Nephron (organoid): ENCODE results near the gene COL20A1.
A peak's percentile ranks its signal among the peaks of the same experiment; 100 is the strongest.

Experiments used
- H3K27ac Mint-ChIP-seq, 3 experiments: 2 replicates each; pipeline ENCODE4 v1.8.0; 2020; ENCODE audit warnings: mixed read lengths in 3 of 3, mild to moderate bottlenecking in 2 of 3, moderate library complexity in 1 of 3
- H3K27me3 Mint-ChIP-seq: 2 replicates; pipeline ENCODE4 v1.8.0; 2021; ENCODE audit warnings: low read depth, mild to moderate bottlenecking, moderate library complexity, mixed read lengths
- H3K36me3 Mint-ChIP-seq: 2 replicates; pipeline ENCODE4 v1.8.0; 2020; ENCODE audit warnings: low read depth, mixed read lengths
- H3K4me1 Mint-ChIP-seq: 2 replicates; pipeline ENCODE4 v1.8.0; 2020; ENCODE audit warnings: mixed read lengths
- H3K4me3 Mint-ChIP-seq, 3 experiments: 2 replicates each; pipeline ENCODE4 v1.8.0; 2020; ENCODE audit warnings: mild to moderate bottlenecking in 3 of 3, mixed read lengths in 3 of 3, moderate library complexity in 2 of 3
- H3K9me3 Mint-ChIP-seq: 2 replicates; pipeline ENCODE4 v1.8.0; 2020; ENCODE audit warnings: mixed read lengths
- TF ChIP-seq, protein P1 (sequence below), 3 experiments: fragments of 200-600 bp; sonication (generic); IDR thresholded peaks; one replicate each; pipeline ENCODE4 v1.5.0; 2021; ENCODE audit warnings: antibody characterized with exemption in 3 of 3; ENCODE audit not compliant: unreplicated experiment in 3 of 3

The COL20A1 gene

DNA sequence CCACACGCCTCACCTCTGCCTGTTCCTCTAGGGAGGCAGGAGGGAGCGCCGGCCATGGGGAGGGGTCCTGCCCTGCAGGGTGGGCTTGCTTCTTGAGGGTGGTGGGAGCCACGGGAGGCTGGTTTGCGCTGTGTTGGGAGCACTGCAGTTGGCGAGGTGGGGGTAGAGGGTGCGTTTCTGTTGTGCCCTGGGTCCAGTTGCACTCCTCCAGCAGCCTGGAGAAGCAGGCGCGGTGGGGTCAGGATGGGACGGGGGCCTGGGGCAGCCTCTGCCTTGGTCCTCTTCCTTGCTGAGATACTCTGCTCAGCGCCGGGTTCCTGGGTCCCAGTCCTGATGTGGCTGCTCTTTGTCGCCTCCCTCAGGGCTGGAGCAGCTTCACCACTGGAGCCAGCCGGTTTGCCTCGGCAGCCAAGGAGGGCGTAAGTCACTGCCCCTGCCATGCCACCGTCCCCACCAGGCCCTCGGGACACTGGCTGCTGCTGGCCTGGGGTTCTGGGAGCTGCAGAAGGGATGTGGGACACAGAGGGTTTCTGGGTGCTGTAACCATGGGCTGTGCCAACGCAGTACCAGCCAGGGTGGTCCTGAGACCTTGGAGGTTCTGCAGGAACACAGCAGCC, 11.9 kb upstream of the COL20A1 start:
- no peaks in the 10 kb centered on the region for H3K27me3 Mint-ChIP-seq
- peaks cover 19% of the 10 kb centered on the region for H3K36me3 Mint-ChIP-seq
- H3K4me3 Mint-ChIP-seq, result no peak overlapping the region
- no peaks in the 10 kb centered on the region for H3K9me3 Mint-ChIP-seq
- peaks cover 5% of the 10 kb centered on the region for H3K4me1 Mint-ChIP-seq
- no peak overlapping the region for H3K27ac Mint-ChIP-seq
- TF ChIP-seq, protein P1, sequence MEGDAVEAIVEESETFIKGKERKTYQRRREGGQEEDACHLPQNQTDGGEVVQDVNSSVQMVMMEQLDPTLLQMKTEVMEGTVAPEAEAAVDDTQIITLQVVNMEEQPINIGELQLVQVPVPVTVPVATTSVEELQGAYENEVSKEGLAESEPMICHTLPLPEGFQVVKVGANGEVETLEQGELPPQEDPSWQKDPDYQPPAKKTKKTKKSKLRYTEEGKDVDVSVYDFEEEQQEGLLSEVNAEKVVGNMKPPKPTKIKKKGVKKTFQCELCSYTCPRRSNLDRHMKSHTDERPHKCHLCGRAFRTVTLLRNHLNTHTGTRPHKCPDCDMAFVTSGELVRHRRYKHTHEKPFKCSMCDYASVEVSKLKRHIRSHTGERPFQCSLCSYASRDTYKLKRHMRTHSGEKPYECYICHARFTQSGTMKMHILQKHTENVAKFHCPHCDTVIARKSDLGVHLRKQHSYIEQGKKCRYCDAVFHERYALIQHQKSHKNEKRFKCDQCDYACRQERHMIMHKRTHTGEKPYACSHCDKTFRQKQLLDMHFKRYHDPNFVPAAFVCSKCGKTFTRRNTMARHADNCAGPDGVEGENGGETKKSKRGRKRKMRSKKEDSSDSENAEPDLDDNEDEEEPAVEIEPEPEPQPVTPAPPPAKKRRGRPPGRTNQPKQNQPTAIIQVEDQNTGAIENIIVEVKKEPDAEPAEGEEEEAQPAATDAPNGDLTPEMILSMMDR (IDR thresholded peaks at IDR 0.05; ENCODE audit: unreplicated experiment in 3 of 3), result peak in 2 of 3 experiments; percentile 12 to 24

DNA sequence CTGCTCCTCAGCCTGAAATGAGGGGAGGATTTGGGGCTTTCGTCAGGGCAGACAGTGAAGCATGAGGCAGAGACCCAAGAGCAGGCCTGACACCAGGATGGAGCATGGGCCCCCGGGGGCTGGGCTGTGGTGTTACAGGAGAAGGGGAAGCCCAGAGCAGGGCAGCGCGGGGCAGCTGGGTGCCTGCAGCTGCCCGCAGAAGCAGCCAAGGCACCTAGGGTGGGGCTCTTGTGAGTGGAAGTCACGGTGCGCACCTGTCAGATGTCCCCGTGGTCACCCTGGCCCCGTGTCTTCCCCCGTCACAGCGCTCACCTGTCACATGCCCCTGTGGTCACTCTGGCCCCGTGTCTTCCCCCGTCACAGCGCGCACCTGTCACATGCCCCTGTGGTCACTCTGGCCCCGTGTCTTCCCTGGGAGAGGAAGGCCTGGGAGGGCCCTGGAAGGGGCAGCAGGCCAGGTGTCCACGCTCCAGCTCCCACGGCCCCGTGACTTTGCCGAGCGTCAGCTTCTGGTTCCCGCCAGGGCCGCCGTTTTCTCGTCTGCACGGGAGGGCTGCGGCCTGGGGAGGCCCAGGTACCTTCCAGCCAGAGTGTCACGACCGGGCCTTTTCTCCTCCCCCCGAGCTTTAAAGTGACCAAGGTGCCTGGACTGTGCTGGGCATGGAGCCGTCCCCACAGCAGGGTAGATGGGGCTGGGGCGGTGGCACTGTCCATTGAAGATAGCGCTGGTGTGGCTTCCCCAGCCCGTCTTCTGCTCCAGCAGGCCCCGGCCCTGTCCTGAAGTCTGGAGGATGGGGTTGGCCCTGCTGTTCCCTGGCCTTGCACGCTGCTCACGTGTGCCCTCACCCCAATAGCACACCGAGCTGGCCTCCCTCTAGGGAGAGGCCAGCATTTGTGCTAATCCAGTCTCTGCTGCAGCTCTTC, 11.0 kb upstream of the COL20A1 start:
- Mint-ChIP-seq H3K27ac (no peak overlapping the region), H3K4me1 (peaks cover 5% of the 10 kb centered on the region), H3K9me3 (no peaks in the 10 kb centered on the region), H3K4me3 (no peak overlapping the region), H3K36me3 (peaks cover 19% of the 10 kb centered on the region), H3K27me3 (no peaks in the 10 kb centered on the region)
- TF ChIP-seq, protein P1 (IDR thresholded peaks at IDR 0.05; ENCODE audit: unreplicated experiment in 3 of 3), result no peak

DNA sequence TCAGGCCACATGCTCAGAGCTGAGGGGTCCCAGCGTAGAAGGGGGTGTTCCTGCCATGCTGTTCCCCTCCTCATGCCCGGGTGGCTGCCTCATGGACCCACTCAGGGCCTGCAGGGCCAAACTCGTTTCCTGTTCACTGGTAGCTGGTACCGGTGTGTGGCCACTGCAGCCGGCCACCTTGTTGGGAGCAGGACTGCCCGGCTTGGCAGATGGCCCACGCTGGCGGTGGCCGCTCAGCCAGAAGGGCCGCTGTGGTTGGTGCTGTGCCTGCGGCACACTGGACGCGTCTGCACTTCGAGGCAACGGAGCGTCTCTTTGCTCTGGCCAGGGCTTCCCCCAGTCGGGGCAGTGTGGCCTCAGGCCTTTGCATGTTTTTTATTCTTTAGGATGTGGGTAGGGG, 10.0 kb upstream of the COL20A1 start:
- TF ChIP-seq, protein P1 (IDR thresholded peaks at IDR 0.05; ENCODE audit: unreplicated experiment in 3 of 3), result no peak

DNA sequence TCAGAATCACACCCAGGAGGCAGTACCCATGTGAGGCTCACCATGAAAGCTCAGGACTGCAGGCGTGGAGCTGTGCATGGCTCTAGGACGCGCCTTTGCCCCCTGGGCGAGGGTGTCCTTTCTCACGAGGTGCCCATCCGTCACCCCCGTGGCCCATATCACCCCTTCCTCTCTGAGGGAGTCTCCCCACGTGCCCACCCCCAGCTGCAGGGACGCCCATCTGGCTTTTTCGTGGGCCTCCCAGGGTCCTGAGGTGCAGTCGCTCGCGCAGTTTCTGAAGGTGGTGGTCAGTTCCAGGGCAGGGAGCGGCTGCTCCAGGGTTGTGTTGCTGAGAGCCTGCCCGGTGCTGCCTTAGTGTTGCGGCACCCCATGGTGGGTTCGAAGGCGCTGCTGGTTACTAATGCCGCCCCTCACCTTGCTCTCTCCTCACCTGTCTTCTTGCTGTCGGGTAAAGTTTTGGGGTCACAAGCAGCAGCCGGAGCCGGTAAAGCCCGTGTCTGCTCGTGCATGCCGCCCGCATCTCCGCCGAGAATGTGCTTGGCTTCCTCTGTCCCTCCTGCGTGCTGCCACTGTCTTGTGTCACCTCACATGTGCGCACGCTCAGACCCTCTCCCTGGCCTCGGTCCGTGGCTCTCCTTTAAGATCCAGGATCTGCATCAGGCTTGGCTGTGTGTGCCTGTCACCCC, 9.4 kb upstream of the COL20A1 start:
- Mint-ChIP-seq H3K27me3 (no peaks in the 10 kb centered on the region), H3K27ac (no peak overlapping the region), H3K36me3 (peaks cover 19% of the 10 kb centered on the region), H3K4me3 (no peak overlapping the region), H3K9me3 (no peaks in the 10 kb centered on the region), H3K4me1 (peaks cover 5% of the 10 kb centered on the region)
- TF ChIP-seq, protein P1 (IDR thresholded peaks at IDR 0.05; ENCODE audit: unreplicated experiment in 3 of 3), result no peak

More for the DNA sequence above, 10.0 kb upstream of the COL20A1 start:
- no peak overlapping the region for H3K4me3 Mint-ChIP-seq
- H3K27me3 Mint-ChIP-seq, result no peaks in the 10 kb centered on the region
- H3K9me3 Mint-ChIP-seq, result no peaks in the 10 kb centered on the region
- peaks cover 16% of the 10 kb centered on the region for H3K36me3 Mint-ChIP-seq
- H3K4me1 Mint-ChIP-seq, result peaks cover 5% of the 10 kb centered on the region
- no peak overlapping the region for H3K27ac Mint-ChIP-seq

DNA sequence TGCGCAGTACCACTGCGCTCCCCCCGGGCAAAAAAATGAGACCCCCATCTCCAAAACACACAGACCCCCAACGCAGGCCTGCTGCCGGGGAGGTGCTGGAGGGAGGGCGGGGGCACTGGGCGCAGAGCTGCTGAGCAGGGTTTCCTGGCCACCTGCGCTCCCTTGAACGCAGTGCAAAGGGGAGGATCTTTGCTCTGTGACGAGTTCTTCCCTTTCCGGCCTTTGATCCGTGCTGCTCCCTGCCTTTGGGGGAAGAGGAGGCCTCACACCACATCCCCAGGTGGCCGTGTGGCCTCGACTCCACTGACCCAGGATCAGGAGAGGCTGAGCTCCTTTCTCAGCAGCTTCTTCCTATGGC, 8.9 kb upstream of the COL20A1 start:
- H3K4me1 Mint-ChIP-seq, result peaks cover 5% of the 10 kb centered on the region
- H3K27me3 Mint-ChIP-seq, result no peaks in the 10 kb centered on the region
- peaks cover 19% of the 10 kb centered on the region for H3K36me3 Mint-ChIP-seq
- TF ChIP-seq, protein P1 (IDR thresholded peaks at IDR 0.05; ENCODE audit: unreplicated experiment in 3 of 3), result no peak
- no peak overlapping the region for H3K27ac Mint-ChIP-seq
- H3K9me3 Mint-ChIP-seq, result no peaks in the 10 kb centered on the region
- no peak overlapping the region for H3K4me3 Mint-ChIP-seq
